NCI-H82 treated with DMSO at 0.1 percent for 48 hours (cell line): ENCODE measurements around the gene IL33.

Experiments used
- DNase-seq: peaks from one replicate; lab custom pipeline; 2025; ENCODE audit not compliant: unreplicated experiment; lab: John Stamatoyannopoulos, UW

IL33 gene

DNA sequence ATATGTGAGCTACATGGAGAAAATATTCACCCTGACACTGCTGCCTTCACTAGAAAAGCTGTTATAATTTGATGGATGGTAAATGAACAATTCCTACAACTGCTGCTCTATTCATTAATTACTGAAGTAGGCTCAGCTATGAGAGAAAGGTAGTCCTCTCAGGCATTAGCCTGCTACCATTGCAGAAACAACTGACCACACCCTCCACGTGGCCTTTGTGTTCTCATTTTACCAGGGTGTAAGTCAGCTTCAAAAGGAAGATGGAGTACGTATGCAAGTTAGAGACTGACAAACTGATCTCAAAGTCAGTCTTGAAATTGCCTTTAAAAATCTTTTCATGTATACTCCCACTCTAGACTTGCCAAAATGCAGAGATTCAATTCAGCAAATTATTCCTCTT lies 86.3 kb downstream of the IL33 start:
- no peak for DNase-seq

- no peak for DNase-seq
These were observed 86.8 kb downstream of the IL33 start for GRCh38 chr9:6302417-6302816.

DNA sequence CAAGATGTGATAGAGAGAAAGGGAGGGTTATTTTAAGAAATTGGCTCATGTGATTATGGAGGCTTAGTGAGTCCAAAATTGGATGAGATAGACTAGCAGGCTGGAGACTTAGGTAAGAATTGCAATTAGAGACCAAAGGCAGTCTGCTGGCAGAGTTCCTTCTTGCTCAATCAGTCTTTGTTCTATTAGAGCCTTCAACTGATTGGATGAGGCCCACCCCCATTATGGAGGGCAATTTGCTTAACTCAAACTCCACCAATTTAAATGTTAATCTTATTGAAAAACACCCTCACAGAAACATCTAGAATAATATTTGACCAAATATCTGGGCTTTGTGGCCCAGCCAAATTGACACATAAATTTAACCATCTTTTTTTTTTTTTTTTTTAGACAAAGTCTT lies 88.6 kb downstream of the IL33 start:
- DNase-seq = no peak

GRCh38 chr9:6305954-6306563 lies 90.5 kb downstream of the IL33 start:
- no peak for DNase-seq
